NK-92 (cell line): ENCODE results near the gene CELF2.
"Not testable (repeated sequence)": the region's sequence is repeated elsewhere in the genome, so short reads cannot be mapped to it uniquely, and the experiment has no call there.

Experiments
- DNase-seq: peaks from one replicate; lab custom pipeline; 2025; ENCODE audit not compliant: unreplicated experiment; lab: John Stamatoyannopoulos, UW

The CELF2 gene

DNA sequence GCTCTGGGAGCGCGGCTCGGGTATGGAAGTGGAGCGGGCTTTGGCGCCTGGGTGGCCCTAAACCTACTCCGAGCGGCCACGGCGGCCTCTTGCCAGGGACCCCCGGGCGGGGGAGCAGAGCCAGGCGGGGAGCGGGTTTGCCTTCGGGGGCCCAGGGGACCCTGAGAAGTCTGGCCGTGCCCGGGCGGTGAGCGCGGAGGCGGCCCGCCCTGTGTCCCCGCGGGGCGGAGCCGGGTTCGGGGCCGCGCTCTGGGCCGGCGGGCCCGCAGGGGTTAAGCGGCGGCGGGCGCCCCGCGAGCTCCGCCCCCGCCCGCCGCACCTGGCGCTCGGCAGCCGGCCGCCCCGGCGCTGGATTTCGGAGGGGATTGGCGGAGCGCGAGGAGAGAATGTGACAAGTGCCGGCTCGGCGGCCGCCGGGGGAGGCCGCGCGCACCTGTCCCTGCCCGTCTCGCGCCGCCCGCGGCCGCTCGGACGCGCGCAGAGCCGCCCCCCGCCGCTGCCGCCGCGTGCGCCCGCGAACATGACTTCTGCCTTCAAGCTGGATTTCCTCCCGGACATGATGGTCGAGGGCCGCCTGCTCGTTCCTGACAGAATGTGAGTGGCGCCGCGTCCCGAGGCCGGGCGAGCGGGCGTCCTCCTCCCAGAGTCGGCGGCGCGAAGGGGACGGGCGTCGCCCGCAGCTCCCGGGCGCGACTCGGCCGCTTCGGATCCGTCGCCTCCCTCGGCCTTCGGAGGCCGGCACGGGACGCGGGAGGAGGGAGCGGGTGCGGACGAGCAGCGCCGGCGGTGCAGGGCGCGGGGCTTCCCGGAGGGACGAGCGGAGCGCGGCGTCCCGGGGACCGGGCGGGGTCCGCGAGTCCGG, at the start of gene CELF2:
Gene CELF2 (plus strand): TSS at position 303 of the 862 bp plus-strand sequence. CDS start 218 bp downstream, at position 521.
- no peak for DNase-seq

DNA sequence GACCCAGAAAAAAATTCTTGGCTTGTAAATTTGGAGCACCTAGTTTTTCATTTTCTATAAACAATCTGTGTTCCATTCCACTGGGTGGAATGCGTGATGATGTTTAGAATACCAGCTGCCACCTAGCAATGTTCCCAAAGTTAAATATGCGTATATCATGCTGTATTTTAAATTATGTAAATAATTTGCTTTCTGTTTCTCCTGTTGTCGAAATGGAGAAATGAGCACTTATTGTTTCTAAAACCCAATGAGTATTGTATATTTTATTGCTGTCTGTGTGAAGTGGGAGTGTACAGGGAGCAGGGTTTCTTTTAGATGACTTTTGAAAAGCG, 49.4 kb upstream of the CELF2 start:
- no peak for DNase-seq

DNA sequence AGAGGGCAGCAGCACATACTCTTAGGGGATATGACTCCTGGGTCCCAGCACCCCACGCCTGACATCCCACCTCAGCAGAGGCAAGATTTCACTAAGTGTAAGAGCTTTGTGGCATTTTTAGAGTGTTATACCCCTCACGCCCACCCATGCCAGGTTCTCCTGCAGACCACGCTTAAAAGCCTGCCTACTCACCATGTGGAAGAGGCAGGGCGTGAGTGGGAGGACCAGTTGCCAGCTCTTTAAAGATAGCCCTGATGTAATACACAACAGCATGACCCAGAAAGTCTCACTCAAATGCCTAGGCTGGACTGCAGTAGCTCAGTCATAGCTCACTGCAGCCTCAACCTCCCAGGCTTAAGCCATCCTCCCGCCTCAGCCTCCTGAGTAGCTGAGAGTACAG, 44.4 kb upstream of the CELF2 start:
- no peak for DNase-seq

DNA sequence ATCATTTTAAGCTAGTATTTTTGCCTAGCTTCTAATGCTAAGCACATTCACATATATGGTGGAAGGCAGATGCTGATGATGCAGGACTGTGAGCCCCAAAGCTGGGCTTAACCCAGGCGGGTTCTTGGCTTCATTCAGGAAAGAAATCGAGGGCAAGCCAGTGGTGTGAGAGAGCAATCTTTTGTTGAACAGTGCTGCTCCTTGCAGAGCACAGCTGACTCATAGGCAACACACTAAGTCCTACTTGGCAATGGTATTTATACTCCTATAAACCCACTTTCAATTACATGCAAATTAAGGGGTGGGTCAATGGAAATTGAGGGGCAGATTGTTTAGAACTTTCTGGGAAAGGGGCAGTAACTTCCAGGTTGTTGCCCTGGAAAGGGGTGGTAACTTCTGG, 42.0 kb upstream of the CELF2 start:
- DNase-seq, result no peak

DNA sequence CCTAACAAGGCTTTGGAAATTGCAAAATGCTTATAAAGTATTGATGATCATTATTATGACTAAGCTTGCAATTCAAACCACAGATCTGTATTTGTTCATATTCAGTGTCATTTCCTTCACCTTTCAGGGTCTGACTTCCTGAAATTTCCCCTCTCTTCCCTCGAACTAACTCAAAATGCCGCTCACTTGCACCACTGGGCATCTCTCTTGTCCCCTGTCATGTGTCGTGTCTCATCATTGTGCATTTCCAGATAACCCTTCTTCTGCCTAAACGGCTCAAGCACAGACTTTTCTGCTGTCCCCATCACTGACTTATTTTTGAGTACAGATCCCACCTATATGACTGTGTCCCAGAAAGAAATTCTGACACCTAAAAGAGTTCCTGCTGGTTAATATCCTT, 41.0 kb upstream of the CELF2 start:
- no peak for DNase-seq

DNA sequence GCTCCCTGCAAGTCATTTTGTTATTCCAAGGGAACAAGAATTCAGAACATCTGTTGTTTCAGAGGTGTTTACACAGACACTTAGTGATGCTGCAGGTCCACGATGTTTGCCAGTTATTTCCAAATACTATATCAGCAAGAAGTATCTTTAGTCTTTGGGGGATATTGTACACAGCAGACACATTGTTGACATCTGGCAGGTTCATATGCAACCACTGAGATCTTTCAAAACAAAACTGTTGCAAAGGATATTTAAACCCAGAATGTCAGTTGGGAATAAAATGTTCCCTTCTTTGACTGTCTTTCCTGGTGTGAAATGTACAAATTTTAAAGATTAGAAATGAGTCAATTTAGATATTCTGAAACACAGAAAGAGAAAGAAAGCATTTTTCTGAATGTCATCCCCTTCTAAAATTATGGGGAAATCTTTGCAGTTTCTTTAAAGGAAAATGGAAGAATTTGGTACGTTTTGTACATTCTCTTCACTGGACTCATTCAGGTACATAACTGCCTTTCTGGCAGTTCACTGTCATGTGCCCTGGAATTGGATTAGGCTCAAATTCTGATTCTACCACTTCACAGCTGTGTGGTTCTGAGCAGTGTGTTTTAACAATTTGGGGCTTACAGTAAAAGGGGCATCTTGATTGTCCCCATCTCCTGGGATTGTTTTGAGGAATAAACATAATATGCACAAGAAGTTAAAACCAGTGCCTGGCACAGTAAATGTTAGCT, 40.3 kb upstream of the CELF2 start:
- no peak for DNase-seq

DNA sequence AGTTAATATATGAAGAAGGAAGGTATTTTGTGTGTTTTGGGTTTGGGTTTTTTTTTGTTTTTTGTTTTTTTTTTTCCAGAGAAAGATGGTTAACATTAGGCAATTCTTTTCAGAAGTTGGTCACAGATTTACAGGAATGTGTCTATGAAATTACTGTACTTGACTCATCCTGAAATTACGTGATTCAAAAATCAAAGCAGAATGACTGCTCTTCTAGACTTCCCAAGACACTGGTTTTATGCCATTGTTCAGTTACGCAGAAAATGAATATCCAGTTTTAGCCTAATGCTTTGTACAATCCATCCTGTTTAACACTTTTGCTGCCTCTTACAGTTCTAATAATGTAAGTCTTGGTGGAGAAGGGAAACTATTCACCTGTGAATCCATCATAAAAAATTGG, 39.7 kb upstream of the CELF2 start:
- no peak for DNase-seq

DNA sequence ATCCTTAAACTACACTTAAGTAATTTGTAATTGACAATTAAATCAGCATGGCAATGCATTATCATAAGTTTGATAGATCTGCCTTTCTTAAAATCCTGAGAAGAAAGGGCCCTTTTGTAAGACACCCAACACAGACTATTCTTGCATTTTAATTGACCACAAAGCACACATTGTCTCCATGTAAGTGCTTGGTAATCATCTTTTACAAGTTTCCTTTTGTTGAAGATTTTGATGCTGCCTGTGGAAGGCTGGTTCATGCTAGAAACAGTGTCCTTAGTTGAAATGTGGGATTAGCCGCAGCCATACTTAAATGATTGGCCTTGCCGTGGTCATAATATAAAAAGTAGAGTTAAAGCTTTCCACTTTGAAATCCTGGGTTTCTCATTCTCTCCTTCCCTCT, 32.3 kb upstream of the CELF2 start:
- no peak for DNase-seq

DNA sequence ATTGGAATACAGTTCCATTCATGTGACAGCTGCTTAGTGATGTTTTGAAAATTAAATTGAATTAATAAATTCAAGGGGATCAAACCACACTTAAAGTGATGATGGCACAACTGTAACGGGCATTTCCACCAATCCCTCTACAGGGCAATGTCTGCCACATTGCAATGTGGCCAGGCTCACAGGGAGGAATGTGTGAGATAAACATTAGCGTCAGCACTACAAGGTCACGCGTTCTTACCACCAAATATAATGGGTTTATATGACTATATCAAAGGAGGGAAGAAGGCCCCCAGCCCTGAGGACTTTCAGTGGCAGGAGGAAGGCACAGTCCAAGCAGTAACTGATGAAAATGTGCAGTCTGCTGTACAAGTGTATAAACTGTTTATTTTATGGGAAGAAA, 31.1 kb upstream of the CELF2 start:
- no peak for DNase-seq

DNA sequence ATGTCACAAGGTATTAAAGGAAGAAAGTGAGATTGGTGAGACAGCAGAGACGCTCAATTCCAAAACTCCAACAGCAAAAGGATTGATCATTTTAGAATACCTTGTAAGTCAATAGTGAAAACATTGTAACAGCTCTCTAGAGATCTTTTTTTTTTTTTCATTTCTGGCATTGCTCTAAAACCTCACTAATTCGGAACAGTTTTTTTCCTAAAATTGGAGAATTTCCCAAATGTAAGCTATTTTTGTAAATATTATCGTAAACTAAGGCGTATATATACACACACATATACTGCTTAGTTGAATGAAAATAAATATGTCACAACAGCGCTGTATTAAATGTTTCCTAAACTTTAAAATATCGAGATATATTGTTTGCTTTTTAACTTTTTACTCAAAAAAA, 30.6 kb upstream of the CELF2 start:
- DNase-seq, result no peak

DNA sequence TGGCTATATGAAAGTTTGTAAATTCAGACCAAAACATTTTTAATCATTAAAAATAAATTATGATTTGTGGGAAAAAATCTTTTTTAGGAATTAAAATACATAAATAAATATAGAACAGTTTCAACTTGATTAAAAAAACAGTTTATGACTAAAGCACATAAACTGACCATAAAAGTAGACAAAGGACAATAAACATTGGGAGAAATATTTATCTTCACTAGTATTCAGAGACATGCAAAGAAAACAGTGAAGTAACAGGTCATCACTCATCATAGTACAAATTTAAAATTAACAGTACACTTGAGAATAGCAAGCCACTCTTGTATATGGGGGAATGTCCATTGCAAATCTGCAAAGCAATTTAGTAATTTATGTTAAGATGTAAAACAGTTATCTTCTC, 28.0 kb upstream of the CELF2 start:
- DNase-seq, result no peak

DNA sequence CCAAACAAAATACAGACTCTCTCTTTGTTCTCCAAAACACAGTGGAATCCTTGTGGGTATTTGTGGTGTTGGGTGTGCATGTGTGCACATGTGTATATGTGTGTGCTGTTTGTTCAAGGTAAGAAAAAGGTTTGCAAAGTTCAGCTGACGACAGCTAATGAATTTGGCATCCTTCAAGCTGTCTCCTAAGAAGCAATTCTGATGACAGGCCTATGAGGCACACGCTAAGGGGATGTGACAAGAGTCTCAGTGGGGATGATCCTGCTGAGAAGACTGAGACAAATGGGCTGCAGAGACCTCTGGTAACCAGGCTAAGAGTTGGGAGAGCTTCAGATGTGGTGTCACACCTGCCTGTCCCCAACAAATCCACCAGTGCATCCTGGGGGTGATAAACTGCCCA, 26.5 kb upstream of the CELF2 start:
- no peak for DNase-seq

DNA sequence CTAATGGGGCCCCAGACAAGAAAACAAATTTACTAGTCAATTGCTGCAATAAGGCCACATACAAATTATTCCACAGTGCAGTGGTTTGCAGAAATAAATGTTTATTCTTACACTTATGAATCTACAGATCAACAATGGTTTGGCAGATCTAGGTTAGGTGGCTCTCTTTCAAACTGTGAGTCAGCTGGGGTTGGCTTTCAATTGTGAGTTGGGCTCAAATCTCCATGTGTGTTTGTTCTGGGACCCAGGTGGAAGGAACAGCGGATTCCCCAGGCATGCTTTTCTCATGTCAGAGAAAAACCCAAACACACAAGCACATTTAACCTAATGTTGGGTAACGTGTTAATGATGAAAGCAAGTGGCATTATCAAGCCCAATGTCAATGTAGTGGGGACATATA, 25.6 kb upstream of the CELF2 start:
- DNase-seq, result no peak

DNA sequence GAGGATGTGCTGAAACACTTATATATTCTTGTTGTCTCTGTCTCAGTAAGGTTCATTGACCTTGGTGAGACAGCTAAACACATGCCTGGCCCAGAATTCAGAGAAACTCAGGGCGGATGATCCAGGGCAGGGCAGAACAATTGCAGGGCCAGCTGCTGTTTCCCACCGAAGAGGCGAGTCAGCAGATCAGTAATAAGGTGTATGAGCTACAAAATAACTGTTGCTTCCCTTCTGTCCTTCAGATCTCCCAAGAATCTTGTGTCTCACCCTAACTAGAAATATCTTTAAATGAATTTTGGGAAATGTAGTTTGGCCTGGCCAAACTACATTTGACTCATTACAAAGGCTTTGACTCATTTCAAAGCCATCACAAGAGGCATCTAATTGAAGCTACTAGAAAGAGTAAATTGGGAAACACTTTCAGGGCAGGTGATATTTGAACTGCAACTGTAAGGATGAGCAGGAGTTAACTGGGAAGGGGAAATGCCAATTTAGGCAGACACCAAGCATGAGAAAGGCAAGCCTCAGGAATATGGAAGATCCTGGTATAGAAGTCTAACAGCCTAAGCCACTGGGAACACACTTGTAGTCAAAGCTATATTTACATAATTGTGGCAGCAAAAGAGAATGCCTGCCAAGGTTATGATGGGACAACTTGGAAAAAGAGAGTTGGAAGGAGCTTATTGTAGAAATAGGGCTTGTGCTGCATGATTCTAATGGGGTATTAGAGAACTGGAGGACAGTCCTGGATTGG, 24.5 kb upstream of the CELF2 start:
- DNase-seq, result no peak

DNA sequence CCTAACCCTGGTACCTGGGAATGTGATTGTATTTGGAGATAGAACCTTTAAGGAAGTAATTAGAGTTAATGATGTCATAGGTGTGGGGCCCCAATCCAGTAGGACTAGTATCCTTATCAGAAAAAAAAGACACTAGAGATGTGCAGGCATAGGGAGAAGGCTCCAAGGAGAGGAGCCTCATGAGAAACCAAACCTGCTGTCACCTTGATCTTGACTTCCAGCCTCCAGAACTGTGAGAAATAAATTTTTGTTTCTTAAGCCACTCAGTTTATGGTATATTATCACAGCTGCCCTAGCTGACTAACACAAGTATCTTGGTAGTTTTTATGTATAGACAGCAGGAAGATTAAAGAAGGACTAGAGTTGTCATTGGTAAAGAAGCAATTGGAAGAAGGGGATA, 23.9 kb upstream of the CELF2 start:
- no peak for DNase-seq

DNA sequence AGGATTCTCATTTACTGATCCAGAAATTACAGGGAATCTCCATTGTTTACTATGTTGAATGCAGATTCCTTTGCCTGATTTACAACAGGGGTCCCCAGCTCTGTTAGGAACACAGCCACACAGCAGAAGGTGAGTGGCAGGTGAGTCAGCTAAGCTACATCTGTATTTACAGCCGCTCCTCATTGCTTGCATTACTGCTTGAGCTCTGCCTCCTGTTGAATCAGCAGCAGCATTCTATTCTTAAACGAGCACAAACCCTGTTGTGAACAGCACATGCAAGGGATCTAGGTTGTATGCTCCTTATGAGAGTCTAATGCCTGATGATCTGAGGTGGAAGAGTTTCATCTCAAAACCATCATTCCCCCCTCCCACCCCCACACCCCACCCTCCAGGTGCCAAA, 23.3 kb upstream of the CELF2 start:
- no peak for DNase-seq

DNA sequence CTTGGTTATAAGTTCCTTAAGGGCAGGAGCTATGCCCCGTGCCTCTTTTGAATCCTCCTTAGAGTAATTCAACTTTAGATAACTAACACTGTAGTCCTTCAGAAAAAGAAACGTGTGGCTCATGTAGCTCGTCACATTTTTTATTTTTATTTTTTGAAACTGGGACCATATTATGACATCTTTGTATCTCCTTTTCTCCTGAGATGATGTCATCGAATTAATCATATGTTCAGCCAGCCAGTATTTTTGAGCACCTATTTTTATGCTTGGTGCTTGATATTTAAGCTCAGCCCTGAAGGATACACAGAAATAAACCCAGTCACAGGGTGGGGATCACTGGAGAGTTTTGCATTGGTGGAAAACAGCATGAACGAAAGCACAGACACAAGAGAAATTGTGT, 22.6 kb upstream of the CELF2 start:
- DNase-seq, result no peak

DNA sequence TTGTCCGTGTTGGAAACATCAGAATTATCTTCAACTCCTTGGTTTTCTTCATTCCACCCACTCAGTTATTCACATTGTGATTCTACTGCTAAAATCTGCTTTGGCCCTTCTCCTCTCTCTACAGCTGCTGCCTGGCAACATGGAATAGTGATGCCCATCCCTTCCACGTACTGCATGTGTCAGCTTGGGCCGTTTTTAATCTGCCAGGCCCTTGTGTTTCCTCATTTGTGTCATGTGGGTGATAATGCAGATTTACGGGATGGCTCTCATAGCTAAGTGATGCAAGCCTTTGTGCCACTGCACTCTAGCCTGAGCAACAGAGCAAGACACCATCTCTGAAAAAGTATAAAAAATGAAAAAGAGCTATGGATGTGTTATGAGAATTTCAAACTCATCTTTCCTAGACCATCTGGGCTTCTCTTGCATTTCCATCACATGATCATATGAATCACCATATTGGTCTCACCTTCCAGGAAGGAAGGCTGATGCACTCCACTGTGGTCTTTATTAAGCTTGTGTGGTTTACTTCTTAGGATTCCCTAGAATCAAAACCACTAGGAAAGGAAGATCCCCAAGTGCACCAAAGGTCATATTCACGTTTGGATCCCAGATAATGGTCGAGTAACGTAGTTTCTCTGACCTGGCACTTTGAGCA, 20.6 kb upstream of the CELF2 start:
- no peak for DNase-seq

DNA sequence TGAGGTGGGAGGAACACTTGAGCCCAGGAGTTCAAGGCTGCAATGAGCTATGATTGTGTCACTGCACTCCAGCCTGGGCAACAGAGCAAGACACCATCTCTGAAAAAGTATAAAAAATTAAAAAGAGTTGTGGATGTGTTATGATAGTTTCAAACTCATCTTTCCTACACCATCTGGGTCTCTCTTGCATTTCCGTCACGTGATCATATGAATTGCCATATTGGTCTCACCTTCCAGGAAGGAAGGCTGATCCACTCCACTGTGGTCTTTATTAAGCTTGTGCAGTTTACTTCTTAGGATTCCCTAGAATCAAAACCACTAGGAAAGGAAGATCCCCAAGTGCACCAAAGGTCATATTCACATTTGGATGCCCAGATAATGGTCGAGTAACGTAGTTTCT, 18.2 kb upstream of the CELF2 start:
- not testable (repeated sequence) for DNase-seq

DNA sequence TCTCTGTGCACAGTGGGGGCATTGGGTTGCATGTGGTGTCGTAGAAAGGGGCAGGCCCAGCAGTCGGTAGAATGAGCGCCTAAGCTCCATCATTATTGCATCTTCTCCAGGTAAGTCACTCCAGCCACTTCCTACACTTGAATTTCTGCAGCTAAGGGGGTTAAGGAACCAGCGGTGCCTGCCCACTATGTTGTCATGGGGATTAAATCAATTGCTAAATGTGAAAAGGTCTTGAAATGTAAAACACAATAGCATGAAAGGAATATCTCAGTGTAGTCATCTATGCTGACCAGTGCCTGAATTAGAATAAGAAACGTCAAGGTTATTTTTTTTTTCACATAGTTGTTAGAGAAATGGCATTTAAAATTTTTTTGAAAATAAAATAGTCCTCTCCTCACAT, 15.2 kb upstream of the CELF2 start:
- no peak for DNase-seq

DNA sequence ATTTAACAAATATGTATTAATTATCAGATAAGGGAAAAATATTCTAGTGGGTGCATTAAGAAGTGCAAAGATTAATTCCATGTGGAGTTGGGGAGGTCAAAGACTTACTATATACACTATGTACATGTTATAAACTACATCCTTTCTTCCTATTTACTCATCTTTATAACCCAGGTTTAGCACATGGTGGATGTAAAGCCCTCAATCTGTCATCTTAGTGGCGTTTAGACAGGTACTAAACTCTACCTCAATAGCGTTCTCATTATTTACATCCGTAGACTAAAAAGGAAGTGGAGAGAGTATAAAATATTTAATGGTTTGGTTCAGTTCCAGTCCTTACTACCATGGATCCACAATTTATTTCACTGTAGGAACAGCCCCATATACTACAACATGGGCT, 14.8 kb upstream of the CELF2 start:
- DNase-seq, result no peak
